K562 (cell line): Measurements from ENCODE around the gene RAB3GAP2. TPM values are rescaled to one million over a fixed set of nuclear protein-coding genes. Genes with fewer than 3 reads are reported as not detected.

Experiments
- ATAC-seq: fragments of 200-7000 bp; cut with Tn5 transposase; 3 replicates; pipeline ENCODE4 v1.9.1; 2020; ENCODE audit warnings: moderate library complexity
- BruUV-seq: library from RNA; stranded (reverse); fragments of 400-500 nt; replicated peaks from 2 replicates; lab custom pipeline; 2021; lab: Mats Ljungman, UMichigan
- CTCF ChIA-PET: fragments of 300-600 bp; formaldehyde crosslinking; extraction: SDS; loops from one replicate; lab custom pipeline; 2021; ENCODE audit warnings: low intra/inter-chr PET ratio; lab: Yijun Ruan, JAX
- POLR2A ChIA-PET: fragments of 300-600, 350-650 bp; sonication (Branson Sonifier 250); formaldehyde crosslinking; extraction: SDS; loops from one replicate; lab custom pipeline; 2021; ENCODE audit warnings: antibody characterized with exemption, inconsistent platforms; lab: Yijun Ruan, JAX
- DNase-seq, 4 experiments: peaks; one replicate each; pipeline versions ENCODE4 v3.0.0 to v3.0.0-alpha.2; 2011 to 2018; ENCODE audit warnings: low spot score in 3 of 4, mixed read lengths in 3 of 4; ENCODE audit errors: extremely low read depth in 1 of 4
- FAIRE-seq: peaks from 2 replicates; lab custom pipeline; 2011; peaks lifted over from hg19 to GRCh38; lab: Jason Lieb, UNC
- H2AFZ ChIP-seq: 2 replicates; pipeline ENCODE4 v1.6.0; 2011; ENCODE audit warnings: low read depth, low read length, control low read depth, inconsistent platforms
- H3K27ac ChIP-seq: fragments of 200-600 bp; 3 replicates; pipeline ENCODE4 v1.8.0; 2011; ENCODE audit warnings: low read depth, mild to moderate bottlenecking, control low read depth, inconsistent platforms, low read length, moderate library complexity, mixed read lengths; ENCODE audit errors: extremely low read depth
- H3K27me3 ChIP-seq, 2 experiments: fragments of 300-600 bp in 1 of 2; 2 replicates in 1 of 2; 3 replicates in 1 of 2; pipeline versions ENCODE4 v1.6.0 to v1.8.0; 2011; ENCODE audit warnings: inconsistent platforms in 2 of 2, low read length in 2 of 2, mild to moderate bottlenecking in 1 of 2, mixed read lengths in 1 of 2, moderate library complexity in 1 of 2; ENCODE audit not compliant: control insufficient read depth in 2 of 2, insufficient read depth in 2 of 2
- H3K36me3 ChIP-seq: fragments of 300-600 bp; 3 replicates; pipeline ENCODE4 v1.8.0; 2011; ENCODE audit warnings: mild to moderate bottlenecking, low read length, inconsistent platforms; ENCODE audit not compliant: control insufficient read depth, insufficient read depth
- H3K4me1 ChIP-seq, 2 experiments: fragments of 200-600 bp in 1 of 2; replicated peaks in 1 of 2; 2 replicates in 1 of 2; 3 replicates in 1 of 2; pipeline versions ENCODE4 v1.5.1 to v1.8.0; 2011; ENCODE audit warnings: inconsistent platforms in 2 of 2, low read length in 2 of 2, mild to moderate bottlenecking in 1 of 2, mixed read lengths in 1 of 2, moderate library complexity in 1 of 2; ENCODE audit not compliant: control insufficient read depth in 2 of 2, insufficient read depth in 2 of 2
- H3K4me2 ChIP-seq: 2 replicates; pipeline ENCODE4 v1.6.1; 2011; ENCODE audit warnings: low read length, control low read depth, inconsistent platforms, mixed read lengths; ENCODE audit not compliant: insufficient read depth
- H3K4me3 ChIP-seq: fragments of 200-600 bp; sonication (generic), shearing (Covaris generic); 2 replicates; pipeline ENCODE4 v1.5.1; 2016; ENCODE audit warnings: control low read depth, inconsistent platforms
- H3K79me2 ChIP-seq: fragments of 200-600 bp; 3 replicates; pipeline ENCODE4 v1.8.0; 2011; ENCODE audit warnings: low read length, inconsistent platforms; ENCODE audit not compliant: control insufficient read depth, insufficient read depth
- H3K9ac ChIP-seq, 2 experiments: 2 replicates each; pipeline versions ENCODE4 v1.6.0 to v1.6.1; 2011; ENCODE audit warnings: low read depth in 2 of 2, low read length in 2 of 2, control low read depth in 1 of 2, inconsistent platforms in 1 of 2, mild to moderate bottlenecking in 1 of 2, mixed read lengths in 1 of 2; ENCODE audit not compliant: insufficient read depth in 1 of 2
- H3K9me1 ChIP-seq: one replicate; pipeline ENCODE4 v1.6.0; 2011; ENCODE audit warnings: inconsistent platforms, mild to moderate bottlenecking, low read length, moderate library complexity; ENCODE audit not compliant: control insufficient read depth, insufficient read depth
- H3K9me3 ChIP-seq: replicated peaks from 2 replicates; pipeline ENCODE4 v1.5.1; 2011; ENCODE audit warnings: low read depth, low read length, inconsistent platforms; ENCODE audit not compliant: control insufficient read depth, insufficient read depth
- H4K20me1 ChIP-seq: replicated peaks from 2 replicates; pipeline ENCODE4 v1.6.1; 2011; ENCODE audit warnings: low read length, inconsistent platforms, mixed read lengths; ENCODE audit not compliant: control insufficient read depth, insufficient read depth
- DACH1 ChIP-seq: fragments of 450-650 bp; IDR thresholded peaks from 2 replicates; pipeline ENCODE4 v1.6.1; 2018; ENCODE audit not compliant: partially characterized antibody
- E2F1 ChIP-seq: sonication (generic); formaldehyde crosslinking; IDR thresholded peaks from 2 replicates; pipeline ENCODE4 v1.8.1; 2023; ENCODE audit warnings: mild to moderate bottlenecking, missing genetic modification reagents, moderate library complexity
- GATA2 ChIP-seq: sonication (generic); formaldehyde crosslinking; IDR thresholded peaks from 2 replicates; pipeline ENCODE4 v1.4.0; 2020; ENCODE audit warnings: mild to moderate bottlenecking, missing genetic modification reagents
- PATZ1 ChIP-seq: fragments of 250-450 bp; sonication (Bioruptor Pico); IDR thresholded peaks from 2 replicates; pipeline ENCODE4 v1.5.0; 2020; ENCODE audit warnings: mild to moderate bottlenecking, borderline replicate concordance
- RBM14 ChIP-seq: fragments of 200-400 bp; formaldehyde crosslinking; IDR thresholded peaks from 2 replicates; pipeline ENCODE4 v1.6.1; 2018; ENCODE audit warnings: low read depth, mild to moderate bottlenecking, low read length, moderate library complexity, borderline replicate concordance; ENCODE audit not compliant: insufficient read depth
- SAP30 ChIP-seq: fragments of 200-600 bp; sonication (generic); IDR thresholded peaks from 2 replicates; pipeline ENCODE4 v1.6.1; 2012; ENCODE audit warnings: borderline replicate concordance, low read depth, mild to moderate bottlenecking, moderate library complexity, low read length, control low read depth, inconsistent platforms; ENCODE audit not compliant: insufficient read depth, poor library complexity, severe bottlenecking
- SMAD2 ChIP-seq: fragments of 150-350 bp; IDR thresholded peaks from 2 replicates; pipeline ENCODE4 v1.6.1; 2014; ENCODE audit warnings: low read depth, mild to moderate bottlenecking, low read length
- SMAD4 ChIP-seq: fragments of 250-450 bp; sonication (Bioruptor Pico); conservative IDR thresholded peaks from 2 replicates; pipeline ENCODE4 v1.8.0; 2021; ENCODE audit warnings: inconsistent platforms, mild to moderate bottlenecking, moderate library complexity
- SOX6 ChIP-seq: fragments of 450-650 bp; IDR thresholded peaks from 2 replicates; pipeline ENCODE4 v1.6.1; 2014; ENCODE audit warnings: mild to moderate bottlenecking
- TCFL5 ChIP-seq: fragments of 250-450 bp; sonication (Bioruptor Pico); conservative IDR thresholded peaks from 2 replicates; pipeline ENCODE4 v1.6.1; 2021; ENCODE audit warnings: mild to moderate bottlenecking, moderate library complexity, matching md5 sums
- TEAD4 ChIP-seq, 2 experiments: sonication (generic) in 1 of 2; formaldehyde crosslinking in 1 of 2; IDR thresholded peaks; 2 replicates each; pipeline versions ENCODE4 v1.6.1 to v1.8.0; 2012 to 2022; ENCODE audit warnings: borderline replicate concordance in 1 of 2, inconsistent platforms in 1 of 2, low read length in 1 of 2, mild to moderate bottlenecking in 1 of 2, missing genetic modification reagents in 1 of 2
- TRIM28 ChIP-seq: fragments of 450-650 bp; IDR thresholded peaks from 2 replicates; pipeline ENCODE4 v1.6.1; 2017
- XRCC3 ChIP-seq: fragments of 450-650 bp; IDR thresholded peaks from 2 replicates; pipeline ENCODE4 v1.6.1; 2017; ENCODE audit warnings: mild to moderate bottlenecking, moderate library complexity
- ZSCAN32 ChIP-seq: fragments of 450-650 bp; formaldehyde crosslinking; IDR thresholded peaks from 2 replicates; pipeline ENCODE4 v1.4.0; 2020; ENCODE audit warnings: mild to moderate bottlenecking, moderate library complexity
- ZZZ3 ChIP-seq: fragments of 450-650 bp; IDR thresholded peaks from 2 replicates; pipeline ENCODE4 v1.6.1; 2016; ENCODE audit warnings: antibody characterized with exemption, mild to moderate bottlenecking, moderate library complexity
- WGBS: fragments of 100-300 bp; shearing (Covaris generic); methylation state at CpG from one replicate; pipeline ENCODE4 v1.1.6; 2016; ENCODE audit warnings: low coverage, mixed read lengths; ENCODE audit not compliant: insufficient coverage; ENCODE audit errors: missing lambda C conversion rate; 5-methylcytosine and 5-hydroxymethylcytosine counted together
- in situ Hi-C: fragments of 300-500 bp; cut with MboI; formaldehyde crosslinking; loops from 4 replicates; pipeline ENCODE4 v1.15.0; 2018; ENCODE audit warnings: inconsistent platforms, mixed read lengths
- intact Hi-C: fragments of 100-400 bp; cut with micrococcal nuclease; formaldehyde crosslinking; loops from 2 replicates; pipeline ENCODE4 v1.14.2; 2022
- polyA plus RNA-seq, 8 experiments: library from polyadenylated mRNA; depleted of rRNA in 4 of 8; stranded (reverse) in 5 of 8; unstranded in 3 of 8; fragments of >200 nt; fragmentation: Nextera tagmentation in 2 of 8; fragmentation: Illumina TruSeq in 1 of 8; extraction: Ambion mirVana in 2 of 8; extraction: Trizol in 1 of 8; gene quantifications; 2 replicates each; pipeline versions ENCODE4 v1.2.1 to v1.2.3, GENCODE V29; 2011 to 2014; ENCODE audit warnings: inconsistent platforms in 1 of 8, missing spikeins in 1 of 8
- total RNA-seq, 7 experiments: library from RNA; depleted of rRNA in 6 of 7; stranded (reverse); fragments of >200 nt in 6 of 7; fragmentation: Illumina TruSeq in 2 of 7; extraction: Trizol in 2 of 7; gene quantifications; 2 replicates each; pipeline versions ENCODE4 v1.2.1 to v1.2.3, GENCODE V29; 2011 to 2021; ENCODE audit warnings: low replicate concordance in 1 of 7
- TF ChIP-seq, protein P1 (sequence below): fragments of 450-650 bp; IDR thresholded peaks from 2 replicates; pipeline ENCODE4 v1.7.0; 2016; ENCODE audit warnings: borderline replicate concordance

Gene RAB3GAP2
- total and polyA plus RNA-seq, 9 of the 15 experiments (the other 6 are each of a cell fraction or from before 2014, with no cell fraction given), result 14.1 to 69.1 (median 32.2) TPM

GRCh38 chr1:220186752-220187151, 85.5 kb downstream of the RAB3GAP2 start (continued):
- no peak for TF ChIP-seq GATA2
- no peak for TF ChIP-seq SMAD2
- no peak for TF ChIP-seq TCFL5 (CRISPR knock-in tag)
- TF ChIP-seq PATZ1 (CRISPR knock-in tag), result no peak
- no peak for TF ChIP-seq ZZZ3

DNA sequence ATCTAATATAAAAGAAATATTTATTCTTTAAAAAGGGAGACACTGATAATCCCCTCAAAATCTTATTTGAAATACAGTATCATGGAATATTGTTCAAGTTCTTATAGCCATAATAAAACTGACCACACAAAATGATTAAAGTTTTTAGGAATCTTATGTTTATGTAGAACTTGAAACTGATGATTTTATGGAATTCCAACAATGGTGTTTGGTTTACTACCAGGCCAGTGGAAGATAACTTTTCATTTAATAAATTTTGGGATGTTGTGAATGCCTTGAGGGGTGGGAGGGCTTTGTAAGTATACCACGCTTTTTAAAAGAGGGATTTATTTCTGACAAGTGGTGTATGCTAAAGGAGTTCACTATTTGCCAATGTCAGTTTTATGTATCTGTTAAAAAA, 87.7 kb downstream of the RAB3GAP2 start:
- no peak for DNase-seq
- CTCF ChIA-PET, result no interaction called here
- H2AFZ ChIP-seq, result no peak overlapping the region
- in situ Hi-C loops (no loop called here), intact Hi-C loops (no loop called here)
- no peak overlapping the region for H3K4me3 ChIP-seq
- H3K4me1 ChIP-seq, result no peaks in the 10 kb centered on the region
- 96% methylated on average over 1 of the region's 1 CpG for WGBS
- no peak for FAIRE-seq
- no peak overlapping the region for H3K9ac ChIP-seq
- no peak overlapping the region for H3K4me2 ChIP-seq
- H3K27me3 ChIP-seq, result no peaks in the 10 kb centered on the region
- no peaks in the 10 kb centered on the region for H3K9me1 ChIP-seq
- no peaks in the 10 kb centered on the region for H3K9me3 ChIP-seq
- no peaks in the 10 kb centered on the region for H4K20me1 ChIP-seq
- POLR2A ChIA-PET, result interaction anchor here (1.2 kb wide), 1 partner anchor 7 kb away, joined by 3 read pairs; no protein-coding TSS in a partner anchor
- H3K36me3 ChIP-seq, result peaks cover 55% of the 10 kb centered on the region
- no TSS peak for BruUV-seq
- no peak overlapping the region for H3K27ac ChIP-seq
- ATAC-seq, result no peak
- no peaks in the 10 kb centered on the region for H3K79me2 ChIP-seq
- TF ChIP-seq SOX6 (no peak), XRCC3 (no peak), SAP30 (no peak), TRIM28 (no peak), SMAD4 (CRISPR knock-in tag) (no peak), E2F1 (CRISPR knock-in tag) (no peak), TEAD4 (IDR thresholded peaks at IDR 0.05; ENCODE audit: low read length) (no peak), TEAD4 (CRISPR knock-in tag; IDR thresholded peaks at IDR 0.05; ENCODE audit: borderline replicate concordance) (no peak), DACH1 (no peak), RBM14 (no peak), ZSCAN32 (CRISPR knock-in tag) (no peak)
- TF ChIP-seq, protein P1, sequence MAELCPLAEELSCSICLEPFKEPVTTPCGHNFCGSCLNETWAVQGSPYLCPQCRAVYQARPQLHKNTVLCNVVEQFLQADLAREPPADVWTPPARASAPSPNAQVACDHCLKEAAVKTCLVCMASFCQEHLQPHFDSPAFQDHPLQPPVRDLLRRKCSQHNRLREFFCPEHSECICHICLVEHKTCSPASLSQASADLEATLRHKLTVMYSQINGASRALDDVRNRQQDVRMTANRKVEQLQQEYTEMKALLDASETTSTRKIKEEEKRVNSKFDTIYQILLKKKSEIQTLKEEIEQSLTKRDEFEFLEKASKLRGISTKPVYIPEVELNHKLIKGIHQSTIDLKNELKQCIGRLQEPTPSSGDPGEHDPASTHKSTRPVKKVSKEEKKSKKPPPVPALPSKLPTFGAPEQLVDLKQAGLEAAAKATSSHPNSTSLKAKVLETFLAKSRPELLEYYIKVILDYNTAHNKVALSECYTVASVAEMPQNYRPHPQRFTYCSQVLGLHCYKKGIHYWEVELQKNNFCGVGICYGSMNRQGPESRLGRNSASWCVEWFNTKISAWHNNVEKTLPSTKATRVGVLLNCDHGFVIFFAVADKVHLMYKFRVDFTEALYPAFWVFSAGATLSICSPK, result no peak
